NK-92 treated with Interleukin-12 subunit alpha and Interleukin-12 subunit beta, amount 100 ng/mL, for 24 hours (cell line): ENCODE data around the gene CHRM5.

Source experiments
- DNase-seq: peaks from one replicate; lab custom pipeline; 2025; lab: John Stamatoyannopoulos, UW

Gene CHRM5

GRCh38 chr15:33968224-33968623 is at the start of gene CHRM5:
CHRM5 (plus strand) TSS chr15:33968497; CDS start chr15:34062718, 94,221 bp downstream.
- no peak for DNase-seq

GRCh38 chr15:33923446-33923845 is 44.9 kb upstream of the CHRM5 start:
- DNase-seq, result no peak

- DNase-seq, result no peak
Observed at GRCh38 chr15:33926260-33926659, 42.0 kb upstream of the CHRM5 start.

- no peak for DNase-seq
Observed at GRCh38 chr15:33932734-33933133, 35.6 kb upstream of the CHRM5 start.

GRCh38 chr15:33934396-33934795 is 33.9 kb upstream of the CHRM5 start:
- no peak for DNase-seq

- no peak for DNase-seq
Observed at GRCh38 chr15:33934921-33935320, 33.4 kb upstream of the CHRM5 start.

GRCh38 chr15:33941279-33942063 is 26.8 kb upstream of the CHRM5 start:
- DNase-seq, result no peak

GRCh38 chr15:33946152-33946551 is 22.1 kb upstream of the CHRM5 start:
- DNase-seq, result no peak

GRCh38 chr15:33955945-33956344 is 12.4 kb upstream of the CHRM5 start:
- no peak for DNase-seq

GRCh38 chr15:33956397-33956796 is 11.9 kb upstream of the CHRM5 start:
- DNase-seq, result no peak

- DNase-seq, result no peak
Observed at GRCh38 chr15:33959844-33960548, 8.3 kb upstream of the CHRM5 start.

- no peak for DNase-seq
Observed at GRCh38 chr15:33960549-33960935, 7.8 kb upstream of the CHRM5 start.

GRCh38 chr15:33963831-33964664 is 4.2 kb upstream of the CHRM5 start:
- no peak for DNase-seq

GRCh38 chr15:33964665-33965040 is 3.6 kb upstream of the CHRM5 start:
- DNase-seq, result no peak

GRCh38 chr15:33968821-33969220 is 524 bp downstream of the CHRM5 start:
- DNase-seq, result no peak

GRCh38 chr15:33971811-33972210 is 3.5 kb downstream of the CHRM5 start:
- no peak for DNase-seq

GRCh38 chr15:33975022-33975565 is 6.8 kb downstream of the CHRM5 start:
- DNase-seq, result no peak

GRCh38 chr15:33980159-33980558 is 11.9 kb downstream of the CHRM5 start:
- no peak for DNase-seq

- no peak for DNase-seq
Observed at GRCh38 chr15:33982516-33982915, 14.2 kb downstream of the CHRM5 start.

GRCh38 chr15:33985287-33985686 is 17.0 kb downstream of the CHRM5 start:
- DNase-seq, result no peak

- no peak for DNase-seq
Observed at GRCh38 chr15:33985751-33986150, 17.5 kb downstream of the CHRM5 start.

GRCh38 chr15:33987444-33987843 is 19.1 kb downstream of the CHRM5 start:
- no peak for DNase-seq
